MM.1S (cell line): ENCODE measurements around the gene CDC42BPA.

Experiments used
- EZH2 ChIP-seq: fragments of 300-600 bp; sonication (generic); optimal IDR thresholded peaks from 2 replicates; pipeline ENCODE3; 2017; ENCODE audit warnings: low read depth, mild to moderate bottlenecking, antibody characterized with exemption, low read length, mixed read lengths
- EZH2phosphoT487 ChIP-seq: fragments of 300-600 bp; sonication (generic); IDR thresholded peaks from 2 replicates; pipeline ENCODE4 v1.6.1; 2018; ENCODE audit warnings: antibody characterized with exemption, low read length
- TF ChIP-seq, protein P1 (sequence below): fragments of 300-600 bp; sonication (generic); IDR thresholded peaks from 2 replicates; pipeline ENCODE4 v1.5.1; 2016; ENCODE audit warnings: antibody characterized with exemption, low read length, mixed read lengths

DNA sequence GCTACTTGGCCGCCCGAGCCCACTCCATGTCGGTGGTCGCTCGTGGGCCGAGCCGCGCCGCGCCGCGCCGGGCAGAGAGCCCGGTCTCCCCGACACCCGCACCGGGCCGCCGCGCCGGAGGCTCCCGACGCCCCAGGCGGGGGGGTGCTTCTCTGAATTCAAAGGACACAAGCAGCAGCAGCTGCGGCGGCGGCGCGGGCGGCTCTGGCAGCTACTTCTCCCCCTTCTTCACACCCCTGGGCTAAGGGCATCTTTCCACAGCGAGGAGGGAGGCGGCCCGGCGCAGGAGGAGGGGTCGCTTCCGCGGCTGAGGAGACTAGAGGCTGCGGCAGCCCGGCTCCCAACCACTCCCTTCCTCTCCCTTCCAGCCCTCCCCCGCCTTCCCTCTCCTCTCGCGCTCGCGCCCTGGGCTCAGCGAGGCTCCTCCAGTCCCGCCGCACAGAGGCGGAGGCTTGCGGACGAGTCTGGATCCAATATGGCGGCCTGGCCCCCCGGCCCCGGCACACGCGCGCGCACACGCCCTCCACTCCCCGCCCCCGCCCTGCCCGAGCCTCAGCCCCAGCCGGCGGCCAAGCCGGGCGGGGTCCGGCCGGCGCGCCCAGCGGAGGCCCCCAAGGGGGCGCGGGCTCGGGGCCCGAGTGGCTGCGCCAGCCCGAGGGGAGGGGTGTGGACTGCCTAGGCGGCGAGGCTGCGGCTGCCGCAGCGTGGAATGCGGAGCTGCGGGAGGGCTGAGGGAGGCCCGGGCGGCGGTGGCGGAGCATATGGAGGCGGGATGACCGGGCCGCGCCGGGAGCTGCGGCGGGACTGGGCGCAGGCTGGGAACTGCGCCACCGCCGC lies at the start of gene CDC42BPA:
- TF ChIP-seq, protein P1, sequence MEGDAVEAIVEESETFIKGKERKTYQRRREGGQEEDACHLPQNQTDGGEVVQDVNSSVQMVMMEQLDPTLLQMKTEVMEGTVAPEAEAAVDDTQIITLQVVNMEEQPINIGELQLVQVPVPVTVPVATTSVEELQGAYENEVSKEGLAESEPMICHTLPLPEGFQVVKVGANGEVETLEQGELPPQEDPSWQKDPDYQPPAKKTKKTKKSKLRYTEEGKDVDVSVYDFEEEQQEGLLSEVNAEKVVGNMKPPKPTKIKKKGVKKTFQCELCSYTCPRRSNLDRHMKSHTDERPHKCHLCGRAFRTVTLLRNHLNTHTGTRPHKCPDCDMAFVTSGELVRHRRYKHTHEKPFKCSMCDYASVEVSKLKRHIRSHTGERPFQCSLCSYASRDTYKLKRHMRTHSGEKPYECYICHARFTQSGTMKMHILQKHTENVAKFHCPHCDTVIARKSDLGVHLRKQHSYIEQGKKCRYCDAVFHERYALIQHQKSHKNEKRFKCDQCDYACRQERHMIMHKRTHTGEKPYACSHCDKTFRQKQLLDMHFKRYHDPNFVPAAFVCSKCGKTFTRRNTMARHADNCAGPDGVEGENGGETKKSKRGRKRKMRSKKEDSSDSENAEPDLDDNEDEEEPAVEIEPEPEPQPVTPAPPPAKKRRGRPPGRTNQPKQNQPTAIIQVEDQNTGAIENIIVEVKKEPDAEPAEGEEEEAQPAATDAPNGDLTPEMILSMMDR: no peak
- TF ChIP-seq EZH2 (no peak), EZH2phosphoT487 (no peak)
